Measurements from ENCODE around the gene SEC14L6. TPM values are rescaled to one million over a fixed set of nuclear protein-coding genes. Genes with fewer than 3 reads are reported as not detected.

Gene SEC14L6
- total RNA-seq, 1 experiment from 2014 or later, result 1.1 TPM

- no peaks in the 10 kb centered on the region for H3K4me1 ChIP-seq (ENCODE audit: insufficient read depth, low read length)
- H3K79me1 ChIP-seq (ENCODE audit: insufficient read depth, low read depth, low read length, poor library complexity, severe bottlenecking), result no peaks in the 10 kb centered on the region
- H2BK15ac ChIP-seq (ENCODE audit: low read depth, low read length), result no peak overlapping the region
- no peak overlapping the region for H2AFZ ChIP-seq (ENCODE audit: low read length)
- H4K8ac ChIP-seq (replicated peaks; ENCODE audit: insufficient read length, low read depth, low read length), result no peak overlapping the region
- H3K27me3 ChIP-seq (ENCODE audit: insufficient read depth, low read length), result no peaks in the 10 kb centered on the region
- H3K4me3 Mint-ChIP-seq, result no peak overlapping the region
- H3T11ph ChIP-seq (ENCODE audit: low read length), result no peak overlapping the region
- H3K79me2 ChIP-seq (ENCODE audit: insufficient read depth, low read length), result no peaks in the 10 kb centered on the region
- H2BK12ac ChIP-seq (ENCODE audit: insufficient read length, low read depth, low read length), result no peak overlapping the region
- H2BK20ac ChIP-seq (ENCODE audit: low read depth, low read length, poor library complexity, severe bottlenecking), result no peak overlapping the region
- no peak overlapping the region for H3K56ac ChIP-seq (ENCODE audit: insufficient read length, low read depth, low read length)
- no peak overlapping the region for H2BK120ac ChIP-seq (ENCODE audit: low read depth, low read length, poor library complexity, severe bottlenecking)
- peaks cover 26 to 33% of the 10 kb centered on the region in 2 experiments for H3K4me1 Mint-ChIP-seq
- no peak overlapping the region for H3K27ac ChIP-seq (ENCODE audit: insufficient read length, low read depth, low read length)
- no peak for DNase-seq
- no peaks in the 10 kb centered on the region for H3K27me3 Mint-ChIP-seq (ENCODE audit: low read depth)
- no peak overlapping the region for H3K23ac ChIP-seq (ENCODE audit: insufficient read length, low read depth, low read length)
- no peak overlapping the region for H2BK5ac ChIP-seq (ENCODE audit: insufficient read length, low read length)
- WGBS (ENCODE audit: extremely low coverage, insufficient read length, low lambda C conversion rate), result no CpG with 5 or more reads among the region's 6 CpGs
- H3K9me3 ChIP-seq (ENCODE audit: control insufficient read depth, low read depth, low read length), result no peaks in the 10 kb centered on the region
- peaks cover 0 to 6% (median 0%) of the 10 kb centered on the region in 3 experiments; a peak in 3 of 7 replicates for H3K36me3 Mint-ChIP-seq (ENCODE audit: insufficient read depth in 1 of 3, low read depth in 3 of 3)
- H3K23me2 ChIP-seq (ENCODE audit: insufficient read length, low read depth, low read length, poor library complexity, severe bottlenecking), result no peaks in the 10 kb centered on the region
- peak overlapping the region in 1 of 3 experiments; percentile 82; a peak in 3 of 7 replicates for H3K27ac Mint-ChIP-seq
- no peak overlapping the region for H4K91ac ChIP-seq (ENCODE audit: insufficient read length, low read depth, low read length)
- TF ChIP-seq CTCF (conservative IDR thresholded peaks at IDR 0.05), result no peak
- H3K18ac ChIP-seq (ENCODE audit: insufficient read length, low read depth, low read length), result no peak overlapping the region
- H2AK5ac ChIP-seq (ENCODE audit: insufficient read length, low read length), result no peak overlapping the region
- no peak overlapping the region for H3K4ac ChIP-seq (ENCODE audit: low read depth, low read length)
- no peak overlapping the region for H3K9ac ChIP-seq (ENCODE audit: extremely low read depth, insufficient read length, low read length)
- no peaks in the 10 kb centered on the region for H3K9me3 Mint-ChIP-seq
- no peak overlapping the region for H4K5ac ChIP-seq (ENCODE audit: insufficient read length, low read depth, low read length)
- H4K20me1 ChIP-seq (ENCODE audit: control insufficient read depth, insufficient read depth, insufficient read length), result no peaks in the 10 kb centered on the region
- no peak overlapping the region for H3K14ac ChIP-seq (ENCODE audit: insufficient read depth, low read length)
- H3K4me2 ChIP-seq (ENCODE audit: insufficient read depth, insufficient read length, low read length), result no peak overlapping the region
Observed at GRCh38 chr22:30559889-30560288, 13.3 kb upstream of the SEC14L6 start.
